Astrocyte (in vitro differentiated cells and primary cell): ENCODE results near the gene ADIPOQ. TPM values are rescaled to one million over a fixed set of nuclear protein-coding genes. Genes with fewer than 3 reads are reported as not detected.

Source experiments
- DNase-seq: peaks from one replicate; pipeline ENCODE4 v3.0.0-alpha.2; 2010; ENCODE audit warnings: low read depth
- FAIRE-seq: peaks from 2 replicates; lab custom pipeline; 2011; peaks lifted over from hg19 to GRCh38; lab: Jason Lieb, UNC
- H2AFZ ChIP-seq: 2 replicates; pipeline ENCODE4 v1.6.0; 2012; ENCODE audit warnings: low read depth, low read length, inconsistent platforms
- H3K27ac ChIP-seq: 2 replicates; pipeline ENCODE4 v1.5.1; 2011; ENCODE audit warnings: low read depth, low read length, inconsistent platforms
- H3K27me3 ChIP-seq: 2 replicates; pipeline ENCODE4 v1.6.0; 2011; ENCODE audit warnings: low read length, inconsistent platforms; ENCODE audit not compliant: insufficient read depth
- H3K36me3 ChIP-seq: 2 replicates; pipeline ENCODE4 v1.5.1; 2011; ENCODE audit warnings: low read length, inconsistent platforms; ENCODE audit not compliant: insufficient read depth
- H3K4me1 ChIP-seq: 2 replicates; pipeline ENCODE4 v1.5.1; 2011; ENCODE audit warnings: low read length, inconsistent platforms; ENCODE audit not compliant: insufficient read depth
- H3K4me2 ChIP-seq: 2 replicates; pipeline ENCODE4 v1.6.0; 2012; ENCODE audit warnings: low read length, inconsistent platforms
- H3K4me3 ChIP-seq: 2 replicates; pipeline ENCODE4 v1.5.1; 2011; ENCODE audit warnings: low read depth, mild to moderate bottlenecking, low read length, inconsistent platforms; ENCODE audit not compliant: insufficient read depth
- H3K79me2 ChIP-seq: 2 replicates; pipeline ENCODE4 v1.6.0; 2012; ENCODE audit warnings: mild to moderate bottlenecking, low read length, inconsistent platforms; ENCODE audit not compliant: insufficient read depth
- H3K9ac ChIP-seq: 2 replicates; pipeline ENCODE4 v1.6.0; 2012; ENCODE audit warnings: mild to moderate bottlenecking, low read length, inconsistent platforms
- H3K9me3 ChIP-seq: 2 replicates; pipeline ENCODE4 v1.5.1; 2012; ENCODE audit warnings: low read depth, mild to moderate bottlenecking, low read length, inconsistent platforms; ENCODE audit not compliant: insufficient read depth
- H4K20me1 ChIP-seq: 2 replicates; pipeline ENCODE4 v1.6.0; 2012; ENCODE audit warnings: low read length, inconsistent platforms; ENCODE audit not compliant: insufficient read depth
- H3K27ac Mint-ChIP-seq: one replicate; pipeline ENCODE4 v1.8.0; 2021; ENCODE audit warnings: mild to moderate bottlenecking, mixed read lengths; ENCODE audit not compliant: unreplicated experiment
- H3K27me3 Mint-ChIP-seq: one replicate; pipeline ENCODE4 v1.8.0; 2021; ENCODE audit warnings: low read depth, mixed read lengths; ENCODE audit not compliant: unreplicated experiment
- H3K36me3 Mint-ChIP-seq: one replicate; pipeline ENCODE4 v1.8.0; 2021; ENCODE audit warnings: low read depth, mixed read lengths; ENCODE audit not compliant: unreplicated experiment
- H3K4me1 Mint-ChIP-seq: one replicate; pipeline ENCODE4 v1.8.0; 2021; ENCODE audit warnings: low read depth, mixed read lengths; ENCODE audit not compliant: unreplicated experiment
- H3K4me3 Mint-ChIP-seq: one replicate; pipeline ENCODE4 v1.8.0; 2021; ENCODE audit warnings: mild to moderate bottlenecking, moderate library complexity, mixed read lengths; ENCODE audit not compliant: unreplicated experiment
- H3K9me3 Mint-ChIP-seq: one replicate; pipeline ENCODE4 v1.8.0; 2021; ENCODE audit warnings: mild to moderate bottlenecking, mixed read lengths; ENCODE audit not compliant: unreplicated experiment
- EZH2 ChIP-seq: IDR thresholded peaks from 2 replicates; pipeline ENCODE4 v1.6.1; 2012; ENCODE audit warnings: mild to moderate bottlenecking, low read length, inconsistent platforms; ENCODE audit not compliant: insufficient read depth
- total RNA-seq: library from RNA; stranded (reverse); gene quantifications from 2 replicates; pipeline ENCODE4 v1.2.1, GENCODE V29; 2021
- TF ChIP-seq, protein P1 (sequence below): IDR thresholded peaks from 2 replicates; pipeline ENCODE4 v1.5.1; 2011; ENCODE audit warnings: low read depth, mild to moderate bottlenecking, inconsistent platforms, low read length, moderate library complexity; ENCODE audit not compliant: insufficient read depth

Gene ADIPOQ
- total RNA-seq, 1 donor from 2014 or later, result not detected

DNA sequence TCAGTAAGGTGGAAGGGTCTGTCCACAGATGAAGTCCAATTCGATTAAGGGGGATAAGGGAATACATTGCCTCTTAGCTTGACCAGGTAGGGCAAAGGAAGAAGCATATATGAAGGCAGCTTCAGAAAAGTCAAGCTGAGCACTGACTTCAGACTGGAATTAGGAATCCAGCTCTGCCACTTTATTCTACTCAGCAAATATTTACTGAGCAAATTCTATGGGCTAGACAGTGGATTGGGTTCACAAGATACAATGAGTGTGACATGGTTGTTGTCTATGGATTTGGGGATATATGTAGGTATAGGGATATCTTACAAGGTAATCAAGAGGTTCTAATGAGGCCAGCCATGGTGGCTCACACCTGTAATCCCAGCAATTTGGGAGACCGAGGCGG is 526 bp downstream of the ADIPOQ start:
- Histone ChIP-seq H3K9ac (no peak overlapping the region), H3K4me3 (no peak overlapping the region), H4K20me1 (no peaks in the 10 kb centered on the region), H3K36me3 (no peaks in the 10 kb centered on the region), H2AFZ (no peak overlapping the region), H3K27me3 (peaks cover 27% of the 10 kb centered on the region), H3K4me1 (no peaks in the 10 kb centered on the region), H3K9me3 (no peaks in the 10 kb centered on the region), H3K27ac (no peak overlapping the region), H3K4me2 (no peak overlapping the region), H3K79me2 (no peaks in the 10 kb centered on the region)
- FAIRE-seq, result no peak
- Mint-ChIP-seq H3K4me3 (no peak overlapping the region), H3K27ac (no peak overlapping the region), H3K36me3 (no peaks in the 10 kb centered on the region), H3K27me3 (peaks cover 24% of the 10 kb centered on the region), H3K4me1 (no peaks in the 10 kb centered on the region), H3K9me3 (no peaks in the 10 kb centered on the region)
- no peak for DNase-seq
- TF ChIP-seq, protein P1, sequence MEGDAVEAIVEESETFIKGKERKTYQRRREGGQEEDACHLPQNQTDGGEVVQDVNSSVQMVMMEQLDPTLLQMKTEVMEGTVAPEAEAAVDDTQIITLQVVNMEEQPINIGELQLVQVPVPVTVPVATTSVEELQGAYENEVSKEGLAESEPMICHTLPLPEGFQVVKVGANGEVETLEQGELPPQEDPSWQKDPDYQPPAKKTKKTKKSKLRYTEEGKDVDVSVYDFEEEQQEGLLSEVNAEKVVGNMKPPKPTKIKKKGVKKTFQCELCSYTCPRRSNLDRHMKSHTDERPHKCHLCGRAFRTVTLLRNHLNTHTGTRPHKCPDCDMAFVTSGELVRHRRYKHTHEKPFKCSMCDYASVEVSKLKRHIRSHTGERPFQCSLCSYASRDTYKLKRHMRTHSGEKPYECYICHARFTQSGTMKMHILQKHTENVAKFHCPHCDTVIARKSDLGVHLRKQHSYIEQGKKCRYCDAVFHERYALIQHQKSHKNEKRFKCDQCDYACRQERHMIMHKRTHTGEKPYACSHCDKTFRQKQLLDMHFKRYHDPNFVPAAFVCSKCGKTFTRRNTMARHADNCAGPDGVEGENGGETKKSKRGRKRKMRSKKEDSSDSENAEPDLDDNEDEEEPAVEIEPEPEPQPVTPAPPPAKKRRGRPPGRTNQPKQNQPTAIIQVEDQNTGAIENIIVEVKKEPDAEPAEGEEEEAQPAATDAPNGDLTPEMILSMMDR, result no peak
- no peak for TF ChIP-seq EZH2

DNA sequence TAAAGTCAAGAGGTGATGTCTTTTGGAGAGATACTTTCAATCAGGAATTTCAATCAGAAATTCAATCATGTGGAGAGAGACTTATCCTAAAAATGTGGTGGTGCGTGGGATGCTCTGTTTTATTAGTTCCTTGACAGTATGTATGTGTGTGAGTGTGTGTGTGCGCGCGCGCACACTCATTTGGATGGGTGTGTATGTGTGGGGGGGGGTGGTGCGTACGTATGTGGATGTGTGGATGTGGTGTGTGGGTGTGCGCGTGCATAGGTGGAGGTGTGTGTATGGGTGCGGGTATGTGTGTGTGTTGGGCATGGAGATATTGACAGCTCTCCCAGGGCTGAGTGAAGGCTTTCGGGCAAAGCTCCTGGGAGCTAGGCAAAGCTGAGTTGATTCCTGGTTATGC is 2.4 kb downstream of the ADIPOQ start:
- no peaks in the 10 kb centered on the region for H3K4me1 ChIP-seq
- H3K27me3 Mint-ChIP-seq, result peaks cover 24% of the 10 kb centered on the region
- peaks cover 32% of the 10 kb centered on the region for H3K27me3 ChIP-seq
- no peaks in the 10 kb centered on the region for H3K4me1 Mint-ChIP-seq
- H3K9me3 Mint-ChIP-seq, result no peaks in the 10 kb centered on the region
- no peak overlapping the region for H3K27ac ChIP-seq
- no peaks in the 10 kb centered on the region for H3K36me3 Mint-ChIP-seq
- no peaks in the 10 kb centered on the region for H3K79me2 ChIP-seq
- no peak overlapping the region for H3K4me3 Mint-ChIP-seq
- FAIRE-seq (no peak), DNase-seq (no peak)
- H4K20me1 ChIP-seq, result no peaks in the 10 kb centered on the region
- TF ChIP-seq, protein P1, result no peak
- no peak for TF ChIP-seq EZH2
- no peak overlapping the region for H3K27ac Mint-ChIP-seq
- H3K4me2 ChIP-seq, result no peak overlapping the region
- H3K4me3 ChIP-seq, result no peak overlapping the region
- no peak overlapping the region for H2AFZ ChIP-seq
- no peak overlapping the region for H3K9ac ChIP-seq
- H3K9me3 ChIP-seq, result no peaks in the 10 kb centered on the region
- H3K36me3 ChIP-seq, result no peaks in the 10 kb centered on the region

DNA sequence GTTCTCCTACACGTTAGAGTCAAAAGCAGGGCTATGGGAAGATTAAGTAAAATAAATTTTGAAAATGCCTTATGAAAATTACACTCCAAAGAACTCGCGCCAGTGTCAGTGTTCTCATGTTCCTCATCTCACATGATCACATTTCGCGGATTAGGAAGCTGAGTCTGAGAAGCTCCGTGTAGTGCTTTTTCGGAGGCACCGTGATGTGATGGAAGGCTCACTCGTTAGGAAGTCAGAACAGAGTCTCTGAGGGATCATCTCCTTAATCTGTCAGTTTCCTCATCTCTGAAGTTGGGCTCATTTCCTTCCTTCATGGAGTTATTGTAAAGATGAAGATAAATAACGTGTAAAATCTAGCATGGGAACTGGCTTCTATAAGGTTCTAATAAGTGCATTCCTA is 3.2 kb downstream of the ADIPOQ start:
- Histone ChIP-seq H3K4me1 (no peaks in the 10 kb centered on the region), H3K4me3 (no peak overlapping the region), H3K9ac (no peak overlapping the region), H3K79me2 (no peaks in the 10 kb centered on the region), H3K36me3 (no peaks in the 10 kb centered on the region), H3K9me3 (no peaks in the 10 kb centered on the region), H2AFZ (no peak overlapping the region), H3K27me3 (peaks cover 32% of the 10 kb centered on the region), H4K20me1 (no peaks in the 10 kb centered on the region), H3K4me2 (no peak overlapping the region), H3K27ac (no peak overlapping the region)
- DNase-seq, result no peak
- H3K36me3 Mint-ChIP-seq, result no peaks in the 10 kb centered on the region
- peaks cover 24% of the 10 kb centered on the region for H3K27me3 Mint-ChIP-seq
- H3K9me3 Mint-ChIP-seq, result no peaks in the 10 kb centered on the region
- H3K4me3 Mint-ChIP-seq, result no peak overlapping the region
- no peak overlapping the region for H3K27ac Mint-ChIP-seq
- FAIRE-seq, result no peak
- TF ChIP-seq, protein P1, result no peak
- TF ChIP-seq EZH2, result no peak
- no peaks in the 10 kb centered on the region for H3K4me1 Mint-ChIP-seq
